Karpas-422 (cell line): Measurements from ENCODE around the gene PCDHB3. TPM values are rescaled to one million over a fixed set of nuclear protein-coding genes. Genes with fewer than 3 reads are reported as not detected.
"Not testable (repeated sequence)": the region's sequence is repeated elsewhere in the genome, so short reads cannot be mapped to it uniquely, and the experiment has no call there.

ENCODE experiments used
- DNase-seq: peaks from one replicate; pipeline ENCODE4 v3.0.0-alpha.2; 2015
- H2AFZ ChIP-seq: fragments of 200-600 bp; sonication (generic); 2 replicates; pipeline ENCODE4 v1.6.1; 2014; ENCODE audit warnings: antibody characterized with exemption, low read length, mixed read lengths
- H3K27ac ChIP-seq: fragments of 200-600 bp; sonication (generic); 2 replicates; pipeline ENCODE4 v1.5.1; 2014; ENCODE audit warnings: mild to moderate bottlenecking, low read length, moderate library complexity
- H3K27me3 ChIP-seq: fragments of 200-600 bp; sonication (generic); 2 replicates; pipeline ENCODE4 v1.6.1; 2014; ENCODE audit warnings: low read length, mixed read lengths
- H3K36me3 ChIP-seq: fragments of 200-600 bp; sonication (generic); 2 replicates; pipeline ENCODE4 v1.6.1; 2014; ENCODE audit warnings: low read length, mixed read lengths; ENCODE audit not compliant: insufficient read depth
- H3K4me1 ChIP-seq: fragments of 200-600 bp; sonication (generic); 2 replicates; pipeline ENCODE4 v1.6.1; 2014; ENCODE audit warnings: mild to moderate bottlenecking, low read length, mixed read lengths
- H3K4me2 ChIP-seq: fragments of 200-600 bp; sonication (generic); 2 replicates; pipeline ENCODE4 v1.6.1; 2014; ENCODE audit warnings: low read length, low read depth, mild to moderate bottlenecking; ENCODE audit not compliant: poor library complexity, severe bottlenecking
- H3K4me3 ChIP-seq: fragments of 200-600 bp; sonication (generic); 2 replicates; pipeline ENCODE4 v1.5.1; 2014; ENCODE audit warnings: mild to moderate bottlenecking, antibody characterized with exemption, low read length, mixed read lengths
- H3K79me2 ChIP-seq: fragments of 200-600 bp; sonication (generic); 2 replicates; pipeline ENCODE4 v1.6.1; 2014; ENCODE audit warnings: mild to moderate bottlenecking, low read length, mixed read lengths
- H3K9ac ChIP-seq: fragments of 200-600 bp; sonication (generic); 2 replicates; pipeline ENCODE4 v1.6.0; 2014; ENCODE audit warnings: low read length
- H3K9me2 ChIP-seq: fragments of 200-600 bp; sonication (generic), shearing (Covaris generic); replicated peaks from 2 replicates; pipeline ENCODE4 v1.6.0; 2014; ENCODE audit warnings: mild to moderate bottlenecking, low read length, moderate library complexity; ENCODE audit not compliant: insufficient read depth
- H3K9me3 ChIP-seq: fragments of 300-700, 200-600 bp; sonication (generic); 2 replicates; pipeline ENCODE4 v1.6.1; 2014; ENCODE audit warnings: low read length, mixed read lengths
- H4K20me1 ChIP-seq: fragments of 200-600 bp; sonication (generic); 2 replicates; pipeline ENCODE4 v1.6.1; 2014; ENCODE audit warnings: mild to moderate bottlenecking, antibody characterized with exemption, low read length, low read depth; ENCODE audit not compliant: insufficient read depth
- total RNA-seq: library from RNA; depleted of rRNA; stranded (reverse); fragments of >200 nt; shearing (Covaris generic); gene quantifications from 2 replicates; pipeline ENCODE4 v1.2.3, GENCODE V29; 2014; ENCODE audit warnings: low replicate concordance

The PCDHB3 gene
- total RNA-seq, 1 experiment from 2014 or later, result not detected

GRCh38 chr5:141096181-141096580 is 4.1 kb upstream of the PCDHB3 start:
- H3K4me3 ChIP-seq, H3K36me3 ChIP-seq, H3K27ac ChIP-seq, H3K4me2 ChIP-seq, H3K9me3 ChIP-seq, H3K79me2 ChIP-seq, H4K20me1 ChIP-seq, H3K27me3 ChIP-seq, H3K9ac ChIP-seq, DNase-seq, H2AFZ ChIP-seq, H3K9me2 ChIP-seq, H3K4me1 ChIP-seq: not testable (repeated sequence)

- H3K9me2 ChIP-seq, H2AFZ ChIP-seq, DNase-seq, H3K27me3 ChIP-seq, H4K20me1 ChIP-seq, H3K4me1 ChIP-seq, H3K9ac ChIP-seq, H3K36me3 ChIP-seq, H3K9me3 ChIP-seq, H3K4me3 ChIP-seq, H3K4me2 ChIP-seq, H3K79me2 ChIP-seq, H3K27ac ChIP-seq: not testable (repeated sequence)
Observed at GRCh38 chr5:141096586-141096985, 3.7 kb upstream of the PCDHB3 start.

GRCh38 chr5:141101059-141101458 is 786 bp downstream of the PCDHB3 start:
- Histone ChIP-seq H3K27me3 (no peaks in the 10 kb centered on the region), H2AFZ (no peak overlapping the region), H3K9ac (no peak overlapping the region), H3K4me2 (no peak overlapping the region), H3K36me3 (no peaks in the 10 kb centered on the region), H4K20me1 (no peaks in the 10 kb centered on the region), H3K4me3 (no peak overlapping the region), H3K4me1 (no peaks in the 10 kb centered on the region), H3K9me3 (no peaks in the 10 kb centered on the region), H3K27ac (no peak overlapping the region), H3K79me2 (no peaks in the 10 kb centered on the region), H3K9me2 (no peaks in the 10 kb centered on the region)
- DNase-seq, result no peak

GRCh38 chr5:141102070-141102469 is 1.8 kb downstream of the PCDHB3 start:
- not testable (repeated sequence) for H3K9me3 ChIP-seq, H3K27me3 ChIP-seq, H3K4me1 ChIP-seq, DNase-seq, H3K9me2 ChIP-seq, H3K9ac ChIP-seq, H3K79me2 ChIP-seq, H4K20me1 ChIP-seq, H3K27ac ChIP-seq, H3K36me3 ChIP-seq, H2AFZ ChIP-seq, H3K4me2 ChIP-seq, H3K4me3 ChIP-seq

GRCh38 chr5:141102471-141102870 is 2.2 kb downstream of the PCDHB3 start:
- H4K20me1 ChIP-seq, H3K4me3 ChIP-seq, H3K27me3 ChIP-seq, H3K4me1 ChIP-seq, H3K9me2 ChIP-seq, DNase-seq, H2AFZ ChIP-seq, H3K9me3 ChIP-seq, H3K36me3 ChIP-seq, H3K4me2 ChIP-seq, H3K27ac ChIP-seq, H3K79me2 ChIP-seq, H3K9ac ChIP-seq: not testable (repeated sequence)

GRCh38 chr5:141105350-141105749 is 5.1 kb downstream of the PCDHB3 start:
- H3K9me3 ChIP-seq, result no peaks in the 10 kb centered on the region
- H2AFZ ChIP-seq, result no peak overlapping the region
- no peak for DNase-seq
- no peaks in the 10 kb centered on the region for H3K4me1 ChIP-seq
- H3K36me3 ChIP-seq, result no peaks in the 10 kb centered on the region
- no peak overlapping the region for H3K4me2 ChIP-seq
- no peak overlapping the region for H3K27ac ChIP-seq
- H3K9ac ChIP-seq, result no peak overlapping the region
- H3K27me3 ChIP-seq, result no peaks in the 10 kb centered on the region
- no peaks in the 10 kb centered on the region for H3K79me2 ChIP-seq
- H3K4me3 ChIP-seq, result no peak overlapping the region
- no peaks in the 10 kb centered on the region for H4K20me1 ChIP-seq
- no peaks in the 10 kb centered on the region for H3K9me2 ChIP-seq

GRCh38 chr5:141119250-141119649 is 19.0 kb downstream of the PCDHB3 start:
- Histone ChIP-seq H3K9me2 (no peaks in the 10 kb centered on the region; the same call in 1 of the 2 replicates), H3K27me3 (no peaks in the 10 kb centered on the region), H3K27ac (no peak overlapping the region), H3K9ac (no peak overlapping the region), H3K9me3 (no peaks in the 10 kb centered on the region; the same call in 1 of the 2 replicates), H4K20me1 (no peaks in the 10 kb centered on the region), H3K4me1 (no peaks in the 10 kb centered on the region), H2AFZ (no peak overlapping the region), H3K36me3 (no peaks in the 10 kb centered on the region), H3K79me2 (no peaks in the 10 kb centered on the region), H3K4me3 (no peak overlapping the region), H3K4me2 (no peak overlapping the region)
- no peak for DNase-seq

- Histone ChIP-seq H3K36me3 (no peaks in the 10 kb centered on the region), H4K20me1 (no peaks in the 10 kb centered on the region), H3K9ac (no peak within 1 kb of the TSS), H3K27ac (no peak within 1 kb of the TSS), H3K4me3 (no peak within 1 kb of the TSS), H3K4me2 (no peak within 1 kb of the TSS), H3K4me1 (no peaks in the 10 kb centered on the region), H3K27me3 (no peaks in the 10 kb centered on the region), H3K9me2 (no peaks in the 10 kb centered on the region), H2AFZ (no peak within 1 kb of the TSS), H3K79me2 (no peaks in the 10 kb centered on the region), H3K9me3 (no peaks in the 10 kb centered on the region; the same call in 1 of the 2 replicates)
- DNase-seq, result no peak
Observed at GRCh38 chr5:141121563-141121962, 21.3 kb downstream of the PCDHB3 start, which contains the start of gene PCDHB4. Gene PCDHB4, plus strand, starts transcription at chr5:141121818. Its CDS starts 181 bp downstream, at chr5:141121999.

- no peaks in the 10 kb centered on the region for H4K20me1 ChIP-seq
- DNase-seq, result no peak
- no peak overlapping the region for H3K9ac ChIP-seq
- H3K4me3 ChIP-seq, result no peak overlapping the region
- H3K9me3 ChIP-seq, result no peaks in the 10 kb centered on the region; the same call in 1 of the 2 replicates
- no peaks in the 10 kb centered on the region for H3K36me3 ChIP-seq
- no peaks in the 10 kb centered on the region for H3K4me1 ChIP-seq
- H3K27ac ChIP-seq, result no peak overlapping the region
- no peaks in the 10 kb centered on the region for H3K79me2 ChIP-seq
- no peak overlapping the region for H3K4me2 ChIP-seq
- H3K27me3 ChIP-seq, result no peaks in the 10 kb centered on the region
- no peaks in the 10 kb centered on the region for H3K9me2 ChIP-seq
- no peak overlapping the region for H2AFZ ChIP-seq
Observed at GRCh38 chr5:141121985-141122384, 21.7 kb downstream of the PCDHB3 start.
